ENCODE measurements around the gene PHF1.
A peak's percentile ranks its signal among the peaks of the same experiment; 100 is the strongest.
"Not testable (repeated sequence)": the region's sequence is repeated elsewhere in the genome, so short reads cannot be mapped to it uniquely, and the experiment has no call there.

The PHF1 gene

GRCh38 chr6:33375143-33375671, 35.6 kb upstream of the PHF1 start (continued):
- TF ChIP-seq TSHZ1 (tag by site-specific recombination; IDR thresholded peaks at IDR 0.05; ENCODE audit: borderline replicate concordance) (no peak), ZNF610 (tag by site-specific recombination; IDR thresholded peaks at IDR 0.05; ENCODE audit: borderline replicate concordance) (no peak), ZEB2 (tag by site-specific recombination; IDR thresholded peaks at IDR 0.05) (no peak), KLF10 (tag by site-specific recombination; IDR thresholded peaks at IDR 0.05) (no peak), ZNF184 (tag by site-specific recombination; IDR thresholded peaks at IDR 0.05) (0 out of 2 replicates have a peak, but pooled peaks have one; percentile 7)

GRCh38 chr6:33377171-33377570, 33.6 kb upstream of the PHF1 start:
- Histone ChIP-seq H3K4me1 (ENCODE audit: control insufficient read depth, insufficient read depth, low read length) (peaks cover 18% of the 10 kb centered on the region), H3K36me3 (ENCODE audit: control insufficient read depth in 2 of 2, insufficient read depth in 1 of 2, low read length in 2 of 2) (no peaks in the 10 kb centered on the region), H3K27ac (ENCODE audit: extremely low read depth, low read depth, low read length) (no peak overlapping the region), H3K4me3 (ENCODE audit: low read depth, low read length) (no peak overlapping the region), H3K9me3 (ENCODE audit: control insufficient read depth, insufficient read depth, low read depth, low read length) (no peaks in the 10 kb centered on the region)
- ChIA-PET CTCF (interaction anchor here (0.6 to 2.2 kb wide), 2 partner anchors 13 to 1224 kb away, joined by 3 to 7 read pairs; no protein-coding TSS in a partner anchor), POLR2A (no interaction called here)
- no peak for TF ChIP-seq ZNF146 (tag by site-specific recombination; IDR thresholded peaks at IDR 0.05)
- no peak for TF ChIP-seq ZEB2 (tag by site-specific recombination; IDR thresholded peaks at IDR 0.05)

GRCh38 chr6:33379184-33379583, 31.6 kb upstream of the PHF1 start:
- not testable (repeated sequence) for H3K4me1 ChIP-seq (ENCODE audit: control insufficient read depth, insufficient read depth, low read length); H3K9me3 ChIP-seq (ENCODE audit: control insufficient read depth, insufficient read depth, low read depth, low read length); H3K27ac ChIP-seq (ENCODE audit: extremely low read depth, low read depth, low read length); H3K36me3 ChIP-seq (ENCODE audit: control insufficient read depth in 2 of 2, insufficient read depth in 1 of 2, low read length in 2 of 2); H3K4me3 ChIP-seq (ENCODE audit: low read depth, low read length)
- peak; percentile 65; the same call in 1 of the 2 replicates for TF ChIP-seq ZNF362 (tag by site-specific recombination; IDR thresholded peaks at IDR 0.05)
- ChIA-PET CTCF (interaction anchor here (0.8 to 2.4 kb wide), 2 partner anchors 11 to 34 kb away, joined by 5 to 9 read pairs; no protein-coding TSS in a partner anchor), POLR2A (interaction anchor here (0.7 kb wide), 1 partner anchor 18 kb away, joined by 5 read pairs; no protein-coding TSS in a partner anchor)

GRCh38 chr6:33380272-33380981, 30.4 kb upstream of the PHF1 start:
- H3K4me3 ChIP-seq (ENCODE audit: low read depth, low read length), result no peak overlapping the region
- no peaks in the 10 kb centered on the region for H3K36me3 ChIP-seq (ENCODE audit: control insufficient read depth in 2 of 2, insufficient read depth in 1 of 2, low read length in 2 of 2)
- H3K27ac ChIP-seq (ENCODE audit: extremely low read depth, low read depth, low read length), result no peak overlapping the region
- TF ChIP-seq ZNF280D (tag by site-specific recombination; IDR thresholded peaks at IDR 0.05) (no peak), PRDM10 (tag by site-specific recombination; IDR thresholded peaks at IDR 0.05) (peak; percentile 67), ZNF768 (tag by site-specific recombination; IDR thresholded peaks at IDR 0.05) (no peak), ZNF600 (tag by site-specific recombination; IDR thresholded peaks at IDR 0.05) (peak; percentile 38; the same call in 1 of the 2 replicates), ZNF274 (IDR thresholded peaks at IDR 0.05; ENCODE audit: low read length) (no peak), ZNF274 (tag by site-specific recombination; IDR thresholded peaks at IDR 0.05; ENCODE audit: borderline replicate concordance) (no peak)
- H3K4me1 ChIP-seq (ENCODE audit: control insufficient read depth, insufficient read depth, low read length), result no peaks in the 10 kb centered on the region
- ChIA-PET POLR2A (no interaction called here), CTCF (interaction anchor here (0.7 kb wide), 1 partner anchor 659 kb away, joined by 3 read pairs; no protein-coding TSS in a partner anchor)
- no peaks in the 10 kb centered on the region for H3K9me3 ChIP-seq (ENCODE audit: control insufficient read depth, insufficient read depth, low read depth, low read length)
